Measurements from ENCODE around the gene NTN5.

DNA sequence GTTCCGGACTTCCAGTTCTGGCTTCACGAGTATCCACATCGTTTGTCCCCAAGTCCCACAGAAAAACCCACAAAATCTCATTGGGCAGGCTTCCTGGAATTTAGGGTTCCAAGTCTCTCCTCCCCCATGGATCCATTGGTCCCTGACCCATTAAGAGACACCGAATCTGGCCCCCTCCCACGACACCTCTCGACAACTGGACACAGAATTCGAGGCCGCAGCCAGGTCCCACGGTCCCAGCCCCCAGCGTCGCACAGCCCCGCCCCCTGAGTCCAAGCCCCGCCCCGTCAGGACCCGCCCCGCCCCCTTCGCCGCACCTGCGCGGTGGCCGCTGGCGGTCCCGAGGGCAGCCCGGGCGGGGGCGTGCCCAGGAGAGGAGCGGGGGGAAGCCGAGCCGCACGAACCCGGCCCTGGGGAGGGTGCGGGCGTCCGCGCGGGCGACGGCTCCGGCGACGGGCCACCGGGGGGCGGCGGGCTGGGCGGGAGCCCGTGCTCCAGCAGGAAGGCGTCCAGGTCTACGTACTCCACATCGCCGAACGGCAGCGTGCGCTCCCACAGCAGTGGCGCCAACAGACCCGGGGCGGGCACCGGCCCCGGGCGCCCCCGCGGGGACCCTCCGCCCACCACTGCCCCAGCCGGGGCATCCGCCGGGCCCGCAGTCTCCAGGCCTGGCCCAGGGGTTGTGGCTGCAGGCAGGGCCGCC is 37.4 kb downstream of the NTN5 start:
- TF ChIP-seq, protein P1, sequence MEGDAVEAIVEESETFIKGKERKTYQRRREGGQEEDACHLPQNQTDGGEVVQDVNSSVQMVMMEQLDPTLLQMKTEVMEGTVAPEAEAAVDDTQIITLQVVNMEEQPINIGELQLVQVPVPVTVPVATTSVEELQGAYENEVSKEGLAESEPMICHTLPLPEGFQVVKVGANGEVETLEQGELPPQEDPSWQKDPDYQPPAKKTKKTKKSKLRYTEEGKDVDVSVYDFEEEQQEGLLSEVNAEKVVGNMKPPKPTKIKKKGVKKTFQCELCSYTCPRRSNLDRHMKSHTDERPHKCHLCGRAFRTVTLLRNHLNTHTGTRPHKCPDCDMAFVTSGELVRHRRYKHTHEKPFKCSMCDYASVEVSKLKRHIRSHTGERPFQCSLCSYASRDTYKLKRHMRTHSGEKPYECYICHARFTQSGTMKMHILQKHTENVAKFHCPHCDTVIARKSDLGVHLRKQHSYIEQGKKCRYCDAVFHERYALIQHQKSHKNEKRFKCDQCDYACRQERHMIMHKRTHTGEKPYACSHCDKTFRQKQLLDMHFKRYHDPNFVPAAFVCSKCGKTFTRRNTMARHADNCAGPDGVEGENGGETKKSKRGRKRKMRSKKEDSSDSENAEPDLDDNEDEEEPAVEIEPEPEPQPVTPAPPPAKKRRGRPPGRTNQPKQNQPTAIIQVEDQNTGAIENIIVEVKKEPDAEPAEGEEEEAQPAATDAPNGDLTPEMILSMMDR (IDR thresholded peaks at IDR 0.05) = no peak
- peak; percentile 40 to 73 (median 70) for TF ChIP-seq POLR2AphosphoS5 (IDR thresholded peaks at IDR 0.05)
